Activated B cell treated with CpG ODN at 0.5 μM for 24 hours (primary cell): ENCODE measurements around the gene HACD2. TPM values are rescaled to one million over a fixed set of nuclear protein-coding genes. Genes with fewer than 3 reads are reported as not detected.

Source experiments
- ATAC-seq: fragments of 200-7000 bp; cut with Tn5 transposase; one replicate; pipeline ENCODE4 v1.10.0; 2021; ENCODE audit warnings: low read depth, mild to moderate bottlenecking, moderate library complexity
- CTCF ChIA-PET: fragments of 350-600 bp; sonication (Branson Sonifier 250); formaldehyde crosslinking; loops from one replicate; lab custom pipeline; 2021; ENCODE audit warnings: antibody characterized with exemption; lab: Charles Lee
- POLR2A ChIA-PET: fragments of 350-600 bp; sonication (Branson Sonifier 250); formaldehyde crosslinking; loops from one replicate; lab custom pipeline; 2021; ENCODE audit warnings: antibody characterized with exemption; lab: Charles Lee
- DNase-seq: peaks from one replicate; pipeline ENCODE4 v3.0.0; 2022
- H3K27ac Mint-ChIP-seq: one replicate; pipeline ENCODE4 v1.8.0; 2020; ENCODE audit warnings: mixed read lengths
- H3K27me3 Mint-ChIP-seq: one replicate; pipeline ENCODE4 v1.8.0; 2021; ENCODE audit warnings: mixed read lengths
- H3K36me3 Mint-ChIP-seq: one replicate; pipeline ENCODE4 v1.8.0; 2021; ENCODE audit warnings: low read depth, mixed read lengths
- H3K4me1 Mint-ChIP-seq: one replicate; pipeline ENCODE4 v1.8.0; 2021; ENCODE audit warnings: mixed read lengths
- H3K4me3 Mint-ChIP-seq: one replicate; pipeline ENCODE4 v1.8.0; 2020; ENCODE audit warnings: mild to moderate bottlenecking, mixed read lengths
- H3K9me3 Mint-ChIP-seq: one replicate; pipeline ENCODE4 v1.8.0; 2020; ENCODE audit warnings: mixed read lengths
- intact Hi-C: fragments of 100-400 bp; cut with micrococcal nuclease; formaldehyde crosslinking; loops from one replicate; pipeline ENCODE4 v1.15.1; 2024
- total RNA-seq: library from RNA; stranded (reverse); gene quantifications from 2 replicates; pipeline ENCODE4 v1.2.3, GENCODE V29; 2022
- TF ChIP-seq, protein P1 (sequence below): fragments of 200-600 bp; IDR thresholded peaks from one replicate; pipeline ENCODE4 v1.8.0; 2022; ENCODE audit warnings: antibody characterized with exemption, mild to moderate bottlenecking

HACD2 gene
- total RNA-seq, 1 donor from 2014 or later: 32.9 TPM

- H3K4me1 Mint-ChIP-seq: peaks cover 7% of the 10 kb centered on the region
- POLR2A ChIA-PET: no interaction called here
- H3K36me3 Mint-ChIP-seq: no peaks in the 10 kb centered on the region
- DNase-seq (no peak), ATAC-seq (no peak)
- CTCF ChIA-PET: interaction anchor here (1.5 kb wide), 1 partner anchor 278 kb away, joined by 3 read pairs; no protein-coding TSS in a partner anchor
- no peak overlapping the region for H3K27ac Mint-ChIP-seq
- intact Hi-C loops: loop anchor here (5.0 kb wide), 2 partner anchors 42 to 112 kb away; no protein-coding TSS in a partner anchor
- H3K4me3 Mint-ChIP-seq: no peak overlapping the region
- TF ChIP-seq, protein P1, sequence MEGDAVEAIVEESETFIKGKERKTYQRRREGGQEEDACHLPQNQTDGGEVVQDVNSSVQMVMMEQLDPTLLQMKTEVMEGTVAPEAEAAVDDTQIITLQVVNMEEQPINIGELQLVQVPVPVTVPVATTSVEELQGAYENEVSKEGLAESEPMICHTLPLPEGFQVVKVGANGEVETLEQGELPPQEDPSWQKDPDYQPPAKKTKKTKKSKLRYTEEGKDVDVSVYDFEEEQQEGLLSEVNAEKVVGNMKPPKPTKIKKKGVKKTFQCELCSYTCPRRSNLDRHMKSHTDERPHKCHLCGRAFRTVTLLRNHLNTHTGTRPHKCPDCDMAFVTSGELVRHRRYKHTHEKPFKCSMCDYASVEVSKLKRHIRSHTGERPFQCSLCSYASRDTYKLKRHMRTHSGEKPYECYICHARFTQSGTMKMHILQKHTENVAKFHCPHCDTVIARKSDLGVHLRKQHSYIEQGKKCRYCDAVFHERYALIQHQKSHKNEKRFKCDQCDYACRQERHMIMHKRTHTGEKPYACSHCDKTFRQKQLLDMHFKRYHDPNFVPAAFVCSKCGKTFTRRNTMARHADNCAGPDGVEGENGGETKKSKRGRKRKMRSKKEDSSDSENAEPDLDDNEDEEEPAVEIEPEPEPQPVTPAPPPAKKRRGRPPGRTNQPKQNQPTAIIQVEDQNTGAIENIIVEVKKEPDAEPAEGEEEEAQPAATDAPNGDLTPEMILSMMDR: no peak
- H3K9me3 Mint-ChIP-seq: no peaks in the 10 kb centered on the region
- H3K27me3 Mint-ChIP-seq: peaks cover 47% of the 10 kb centered on the region
Observed at GRCh38 chr3:123445702-123446101, 139.2 kb downstream of the HACD2 start.

DNA sequence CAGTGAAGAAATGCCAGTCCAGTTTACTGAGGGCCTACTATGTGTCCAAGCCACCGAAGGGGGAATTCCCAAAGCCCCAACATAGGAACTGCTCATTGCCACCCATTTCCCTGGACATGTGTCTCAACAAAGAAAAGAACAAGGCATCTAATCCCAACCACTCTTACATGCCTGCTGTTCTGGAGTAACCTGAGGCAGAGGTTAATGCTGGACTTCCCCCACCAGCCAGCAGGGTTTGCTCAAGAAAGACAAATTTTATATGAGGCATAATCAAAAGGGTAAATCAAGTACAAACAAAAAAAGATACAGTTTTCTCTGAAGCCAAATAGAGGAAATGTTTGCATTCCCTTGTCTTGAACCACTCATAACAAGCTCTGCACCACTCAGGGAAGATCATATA, 140.1 kb downstream of the HACD2 start:
- DNase-seq (no peak), ATAC-seq (no peak)
- Mint-ChIP-seq H3K27ac (no peak overlapping the region), H3K9me3 (no peaks in the 10 kb centered on the region), H3K27me3 (peaks cover 43% of the 10 kb centered on the region), H3K4me3 (no peak overlapping the region), H3K36me3 (no peaks in the 10 kb centered on the region), H3K4me1 (peaks cover 7% of the 10 kb centered on the region)
- TF ChIP-seq, protein P1: no peak
- intact Hi-C loops: loop anchor here (5.0 kb wide), 2 partner anchors 43 to 113 kb away; no protein-coding TSS in a partner anchor
- ChIA-PET CTCF (no interaction called here), POLR2A (no interaction called here)

- H3K27ac Mint-ChIP-seq: no peak overlapping the region
- ChIA-PET POLR2A (no interaction called here), CTCF (no interaction called here)
- H3K36me3 Mint-ChIP-seq: no peaks in the 10 kb centered on the region
- H3K27me3 Mint-ChIP-seq: peaks cover 43% of the 10 kb centered on the region
- H3K4me1 Mint-ChIP-seq: peaks cover 7% of the 10 kb centered on the region
- TF ChIP-seq, protein P1: no peak
- intact Hi-C loops: no loop called here
- H3K4me3 Mint-ChIP-seq: no peak overlapping the region
- no peak for ATAC-seq
- DNase-seq: no peak
- no peaks in the 10 kb centered on the region for H3K9me3 Mint-ChIP-seq
Observed at GRCh38 chr3:123444023-123444422, 140.8 kb downstream of the HACD2 start.

DNA sequence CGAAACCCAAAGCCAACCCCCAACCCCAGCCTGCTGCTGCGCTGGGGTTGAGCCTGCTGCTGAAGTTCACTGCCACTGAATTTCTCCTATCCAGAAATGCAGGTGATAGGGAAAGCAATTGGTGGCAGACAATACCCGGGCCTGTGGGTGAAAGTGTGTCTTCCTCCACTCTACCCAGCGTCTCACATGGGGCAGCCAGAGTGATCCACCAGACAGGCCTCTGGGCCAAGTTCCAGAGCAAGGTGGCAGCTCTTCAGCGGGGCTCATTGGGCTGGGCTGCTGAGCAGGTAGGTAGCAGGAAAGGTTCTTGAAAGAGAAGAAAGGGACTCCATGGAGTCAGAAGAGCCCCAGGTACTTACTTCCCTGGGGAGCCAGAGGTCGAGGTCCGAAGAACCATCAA, 141.9 kb downstream of the HACD2 start:
- H3K4me3 Mint-ChIP-seq: no peak overlapping the region
- intact Hi-C loops: no loop called here
- ATAC-seq: no peak
- DNase-seq: no peak
- peaks cover 43% of the 10 kb centered on the region for H3K27me3 Mint-ChIP-seq
- no peak overlapping the region for H3K27ac Mint-ChIP-seq
- TF ChIP-seq, protein P1: no peak
- H3K9me3 Mint-ChIP-seq: no peaks in the 10 kb centered on the region
- no peaks in the 10 kb centered on the region for H3K36me3 Mint-ChIP-seq
- H3K4me1 Mint-ChIP-seq: peaks cover 5% of the 10 kb centered on the region
- CTCF ChIA-PET: no interaction called here
- POLR2A ChIA-PET: no interaction called here

- ATAC-seq (no peak), DNase-seq (no peak)
- Mint-ChIP-seq H3K27me3 (peaks cover 48% of the 10 kb centered on the region), H3K4me1 (peaks cover 5% of the 10 kb centered on the region), H3K27ac (no peak overlapping the region), H3K9me3 (no peaks in the 10 kb centered on the region), H3K36me3 (no peaks in the 10 kb centered on the region), H3K4me3 (no peak overlapping the region)
- POLR2A ChIA-PET: no interaction called here
- CTCF ChIA-PET: no interaction called here
- intact Hi-C loops: no loop called here
- TF ChIP-seq, protein P1: no peak
Observed at GRCh38 chr3:123442125-123442524, 142.7 kb downstream of the HACD2 start.

Other genes starting within 250 kb of the HACD2 start
- not detected in 2 replicates for gene ADCY5, start 136.0 kb downstream of the HACD2 start, total RNA-seq